Superior temporal gyrus (tissue), 1 donor: ENCODE results near the gene NRXN3.
"Not testable (repeated sequence)": the region's sequence is repeated elsewhere in the genome, so short reads cannot be mapped to it uniquely, and the experiment has no call there.

Experiments used
- DNase-seq: peaks from one replicate; pipeline ENCODE4 v3.0.0-alpha.2; 2016; ENCODE audit errors: extremely low spot score

The NRXN3 gene

DNA sequence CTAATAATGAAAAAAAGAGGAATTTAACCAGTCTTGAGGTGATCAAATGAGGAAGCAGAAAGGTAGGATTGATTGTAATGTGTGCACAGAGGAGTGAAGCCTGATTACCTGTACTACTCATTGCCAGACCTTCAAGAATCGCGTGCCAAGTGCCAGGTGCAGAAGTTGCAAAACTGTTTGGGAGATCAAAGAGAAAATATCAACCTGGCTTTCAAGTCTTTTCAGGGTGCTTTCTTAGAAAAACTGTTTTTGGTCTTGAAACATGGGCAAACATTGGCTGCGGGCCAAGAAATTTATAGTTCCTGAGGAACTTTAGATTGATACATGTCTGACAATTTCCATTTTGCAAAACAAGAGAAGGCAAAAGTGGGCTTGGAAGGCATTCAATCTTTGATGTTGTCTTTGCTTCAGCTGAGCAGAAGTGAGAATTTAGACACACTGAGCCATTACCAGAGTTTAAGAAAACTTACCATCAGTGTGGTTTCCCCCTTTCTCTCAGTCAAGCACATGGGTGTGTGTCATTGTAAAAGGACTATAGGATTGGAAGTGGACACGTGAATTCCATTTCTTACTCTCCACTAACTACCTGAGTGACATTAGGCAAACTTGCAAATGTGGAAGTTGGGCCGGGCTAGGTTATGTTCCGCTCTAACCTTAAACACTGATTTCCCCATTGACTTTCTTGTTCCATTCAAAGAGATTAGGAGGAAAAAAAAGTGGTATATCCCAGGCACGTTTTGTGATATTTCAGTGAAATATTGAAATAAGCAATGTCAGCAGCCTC, 1555.0 kb downstream of the NRXN3 start:
- DNase-seq, result no peak

GRCh38 chr14:79727900-79728299, 1557.7 kb downstream of the NRXN3 start:
- DNase-seq, result no peak

GRCh38 chr14:79728331-79728730, 1558.2 kb downstream of the NRXN3 start:
- DNase-seq, result no peak

DNA sequence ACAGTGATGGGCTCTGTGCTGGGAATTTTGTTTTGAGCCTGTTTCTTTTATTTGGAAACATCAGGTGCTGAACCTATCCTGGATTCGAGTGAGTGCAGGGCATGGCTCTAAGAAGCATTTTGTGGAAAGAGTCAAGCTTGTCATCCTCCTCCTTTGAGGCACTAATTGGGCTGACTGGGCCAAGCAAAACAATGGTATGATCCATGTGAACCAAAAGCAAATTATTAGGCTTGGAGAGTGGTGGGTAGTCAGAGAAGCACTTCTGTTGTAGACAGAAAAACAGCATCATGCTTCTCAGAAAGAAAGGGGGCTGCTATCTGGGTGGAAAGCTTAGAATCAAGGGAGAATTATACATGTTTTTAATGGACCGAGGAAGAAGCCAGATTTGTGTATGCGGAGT, 1559.6 kb downstream of the NRXN3 start:
- no peak for DNase-seq

DNA sequence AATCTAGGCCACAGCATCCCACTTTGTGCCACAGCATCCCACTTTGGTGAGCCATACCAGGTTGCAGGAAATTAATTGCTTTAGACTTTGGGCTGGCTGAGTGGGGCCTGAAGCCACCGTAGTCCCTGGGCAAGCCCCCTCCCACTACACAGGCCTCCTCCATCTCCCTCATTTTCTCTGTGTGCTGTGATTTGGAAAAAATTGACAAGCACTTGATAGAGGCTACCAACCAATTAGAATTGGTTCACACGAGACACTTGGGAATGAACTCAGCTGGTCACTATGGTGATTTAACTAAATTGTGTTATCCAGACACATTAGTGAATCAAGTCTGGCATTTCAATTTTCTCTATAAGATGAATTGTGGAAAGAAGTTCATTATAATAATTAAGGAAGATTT, 1560.0 kb downstream of the NRXN3 start:
- DNase-seq, result no peak

DNA sequence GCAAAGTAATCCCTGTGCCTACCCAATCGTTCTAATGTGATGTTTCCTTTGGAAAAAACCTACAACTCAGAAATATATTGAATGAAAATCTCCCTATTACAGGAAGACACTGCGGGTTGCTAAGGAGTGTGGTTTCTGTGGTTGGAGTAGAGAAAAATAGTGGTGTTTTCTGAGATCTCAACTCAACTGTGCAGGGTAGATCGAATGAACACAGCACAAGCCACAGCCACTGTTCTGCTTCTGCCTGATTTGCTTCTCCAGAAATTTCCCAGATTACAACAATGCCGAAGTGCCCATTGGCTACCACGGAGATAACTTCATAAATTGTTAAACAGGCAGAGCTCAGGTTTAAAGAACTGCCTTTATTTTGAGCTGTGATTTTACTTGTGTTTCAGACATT, 1560.8 kb downstream of the NRXN3 start:
- DNase-seq, result no peak

DNA sequence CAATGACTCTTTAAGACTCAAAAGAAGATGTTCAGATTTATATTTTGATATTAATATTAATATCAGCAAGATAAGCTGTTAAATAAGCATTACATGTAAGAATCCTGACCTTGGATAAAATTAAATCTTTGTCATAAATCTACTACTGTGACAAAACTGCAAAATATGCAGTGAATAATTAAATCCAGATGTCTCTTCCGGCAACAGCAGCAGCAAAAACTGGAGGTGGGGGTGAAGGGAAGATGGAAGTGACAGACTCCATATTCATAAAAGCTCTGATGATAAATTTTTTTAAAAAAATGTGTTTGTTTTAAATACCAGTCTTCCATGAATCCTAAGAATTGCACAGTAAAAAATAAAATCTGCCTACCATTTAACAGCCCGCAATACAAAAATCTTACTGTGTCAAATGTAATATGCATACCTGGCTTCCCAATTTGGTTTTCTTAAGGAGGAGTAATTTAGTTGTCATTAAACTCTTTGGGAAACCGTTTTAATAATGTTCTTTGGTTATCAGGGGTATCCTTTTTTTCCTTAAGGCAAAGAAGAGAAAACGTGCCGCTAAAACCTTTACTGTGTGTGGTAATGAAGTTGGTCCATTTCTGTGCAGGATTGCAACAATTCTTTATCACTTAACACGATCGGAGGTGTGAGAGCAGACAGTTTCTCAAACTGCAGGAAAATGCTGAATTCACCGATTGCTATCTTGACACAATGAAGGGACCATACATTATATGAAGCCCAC, 1562.9 kb downstream of the NRXN3 start:
- no peak for DNase-seq

GRCh38 chr14:79734151-79734550, 1564.0 kb downstream of the NRXN3 start:
- no peak for DNase-seq

DNA sequence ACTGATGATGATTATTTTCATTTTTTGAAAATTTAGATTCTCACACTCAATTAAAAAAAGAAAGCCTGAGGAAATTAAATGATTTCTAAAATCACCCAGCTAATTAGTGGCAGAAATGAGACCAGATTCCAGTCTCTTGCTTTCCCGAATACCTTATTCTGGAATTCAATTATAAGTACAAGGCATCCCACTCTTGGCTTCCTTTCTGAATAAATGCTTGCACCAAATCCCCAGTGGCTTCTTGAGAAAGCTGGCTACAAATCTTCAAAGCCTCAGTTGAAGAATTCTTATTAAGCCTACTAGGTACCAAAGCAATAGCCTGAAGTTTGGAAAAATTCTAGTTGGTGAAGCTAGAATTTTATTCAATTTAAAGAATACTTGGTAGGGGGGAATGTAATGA, 1564.5 kb downstream of the NRXN3 start:
- no peak for DNase-seq

- no peak for DNase-seq
Observed at GRCh38 chr14:79735121-79735520, 1564.9 kb downstream of the NRXN3 start.

DNA sequence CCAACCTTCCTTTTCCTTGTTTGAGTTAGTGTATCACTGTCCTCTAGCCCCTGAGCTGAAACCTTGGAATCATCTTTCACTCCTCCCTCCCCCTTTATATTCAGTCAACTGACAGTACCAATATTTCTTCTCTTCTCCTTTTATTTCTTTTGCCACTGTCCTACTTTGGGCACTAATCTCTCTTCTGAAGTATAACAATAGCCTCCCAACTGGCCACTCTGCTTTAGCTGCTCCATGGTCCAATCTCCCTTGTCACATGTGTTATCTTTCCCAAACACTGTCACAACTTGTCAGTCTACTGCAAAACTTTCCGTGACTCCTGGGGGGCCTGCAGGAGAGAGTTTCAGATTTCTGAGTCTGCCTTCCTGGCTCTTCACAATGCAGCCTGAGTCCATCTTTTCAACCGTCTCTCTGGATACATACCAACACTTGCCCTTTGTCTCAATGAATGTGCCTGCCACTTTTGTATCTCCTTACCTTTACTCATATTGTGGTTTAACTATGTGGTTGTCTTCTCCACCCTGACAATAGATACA, 1570.0 kb downstream of the NRXN3 start:
- no peak for DNase-seq

- DNase-seq, result no peak
Observed at GRCh38 chr14:79742142-79742541, 1572.0 kb downstream of the NRXN3 start.

GRCh38 chr14:79745046-79745445, 1574.9 kb downstream of the NRXN3 start:
- no peak for DNase-seq

- DNase-seq, result no peak
Observed at GRCh38 chr14:79749065-79749464, 1578.9 kb downstream of the NRXN3 start.

GRCh38 chr14:79758985-79759384, 1588.8 kb downstream of the NRXN3 start:
- DNase-seq, result no peak

- DNase-seq, result no peak
Observed at GRCh38 chr14:79764323-79764722, 1594.2 kb downstream of the NRXN3 start.

DNA sequence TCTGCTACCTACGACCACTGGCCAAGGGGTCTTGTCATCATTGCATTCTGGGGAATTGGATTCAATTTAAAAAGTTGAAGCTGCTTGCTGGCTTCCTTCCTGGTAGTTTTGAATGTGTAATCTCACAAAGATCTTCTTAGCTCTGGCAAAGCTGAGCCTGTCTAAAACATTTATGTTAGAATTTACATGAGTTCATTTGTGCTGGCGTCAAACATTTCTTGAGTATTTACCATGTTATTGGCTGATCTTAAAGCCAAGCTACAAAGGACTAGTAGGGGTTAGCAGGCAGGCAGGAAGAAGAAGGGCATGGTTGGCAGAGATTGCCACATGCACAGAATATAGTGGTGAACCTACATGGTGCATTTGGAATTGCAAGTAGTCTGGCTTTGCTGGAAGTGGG, 1596.3 kb downstream of the NRXN3 start:
- DNase-seq, result no peak

DNA sequence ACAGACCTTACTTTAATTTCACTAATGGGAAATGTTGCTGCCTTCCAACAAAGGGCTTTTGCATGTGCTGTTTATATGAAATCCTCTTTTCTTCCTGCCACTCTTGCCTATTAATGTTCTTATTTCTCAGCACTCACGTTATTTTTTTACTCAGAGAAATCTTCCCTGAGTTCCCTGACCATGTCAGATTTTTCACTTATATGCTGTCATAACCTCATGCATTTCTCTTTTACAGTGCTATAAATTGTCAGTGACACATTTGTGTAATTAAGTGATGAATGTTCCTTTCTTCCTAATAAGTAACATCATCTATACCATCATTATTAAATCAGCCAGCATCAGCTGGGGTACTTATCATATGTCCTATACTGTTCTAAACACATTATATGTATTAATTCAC, 1597.1 kb downstream of the NRXN3 start:
- no peak for DNase-seq

GRCh38 chr14:79767721-79768120, 1597.5 kb downstream of the NRXN3 start:
- DNase-seq, result not testable (repeated sequence)

GRCh38 chr14:79781882-79782281, 1611.7 kb downstream of the NRXN3 start:
- DNase-seq, result no peak

DNA sequence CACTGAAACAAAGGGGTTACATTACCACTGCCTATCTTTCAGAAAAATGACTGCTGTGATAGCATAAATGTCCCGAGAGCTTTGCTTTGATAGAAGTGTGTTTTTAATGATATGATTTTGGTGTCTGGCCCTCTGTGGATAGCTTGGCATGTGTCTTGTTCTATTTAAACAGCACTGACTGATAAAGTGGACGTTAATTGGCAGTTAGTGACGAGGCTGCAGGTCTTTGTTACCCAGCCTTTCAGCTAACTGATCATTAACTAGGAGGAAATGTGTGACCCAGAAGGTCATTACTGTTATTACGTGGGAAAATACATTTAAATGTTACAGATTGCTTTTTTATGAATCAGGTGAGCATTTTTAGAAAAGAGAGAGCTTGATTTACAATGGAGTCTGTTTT, 1612.9 kb downstream of the NRXN3 start:
- no peak for DNase-seq

- DNase-seq, result no peak
Observed at GRCh38 chr14:79786522-79786921, 1616.3 kb downstream of the NRXN3 start.

DNA sequence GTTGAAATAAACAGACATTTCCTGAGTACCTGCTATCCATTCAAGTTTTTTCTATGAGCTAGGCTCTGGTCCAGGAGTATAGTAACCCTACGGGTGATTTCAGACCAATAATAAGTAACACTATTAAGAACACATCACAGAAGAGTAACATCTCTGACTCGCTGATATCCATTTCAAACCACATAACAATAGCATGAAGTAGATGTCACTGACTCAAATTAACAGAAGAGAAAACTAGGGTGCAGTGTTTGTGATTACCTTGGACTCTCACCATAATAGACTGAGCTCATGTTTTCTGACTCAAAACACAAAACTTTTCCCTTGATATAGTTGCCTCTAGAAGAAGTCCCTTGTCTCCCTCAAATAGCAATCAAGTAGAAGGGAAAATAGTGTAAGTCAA, 1618.2 kb downstream of the NRXN3 start:
- DNase-seq, result no peak
